ENCODE results near the gene E2F3. TPM values are rescaled to one million over a fixed set of nuclear protein-coding genes. Genes with fewer than 3 reads are reported as not detected.

E2F3 gene
- total and polyA plus RNA-seq, 4 donors, result 4.1 to 13.3 (median 7.7) TPM

DNA sequence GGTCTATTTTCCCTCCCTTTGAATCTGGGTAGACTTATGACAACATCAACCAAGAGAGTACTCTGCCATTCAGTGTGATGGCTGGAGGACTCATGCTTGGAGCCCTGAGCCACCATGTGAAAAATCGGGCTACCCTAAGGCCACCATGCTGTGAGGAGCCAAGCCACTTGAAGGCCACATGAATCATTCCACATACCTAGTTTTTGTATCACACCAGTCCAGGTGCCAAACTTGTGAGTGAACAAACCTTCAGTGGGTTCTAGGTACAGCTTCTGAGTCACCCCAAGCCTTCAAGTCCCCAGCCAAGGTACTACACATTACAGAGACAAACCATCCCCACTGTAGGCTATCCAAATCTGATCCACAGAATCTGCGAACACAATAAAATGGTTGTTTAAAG lies 37.4 kb upstream of the E2F3 start:
- Histone ChIP-seq H3K4me3 (no peak overlapping the region), H3K9me3 (ENCODE audit: control insufficient read depth in 4 of 4, insufficient read depth in 3 of 4, low read length in 3 of 4) (peaks cover 0 to 6% (median 1%) of the 10 kb centered on the region in 4 donors), H3K27ac (ENCODE audit: low read depth in 1 of 2, low read length in 1 of 2) (no peak overlapping the region), H3K9ac (ENCODE audit: insufficient read depth in 1 of 2, low read length in 2 of 2) (no peak overlapping the region), H3K36me3 (ENCODE audit: control insufficient read depth in 4 of 4, insufficient read depth in 4 of 4, low read length in 4 of 4) (no peaks in the 10 kb centered on the region), H3K27me3 (ENCODE audit: control insufficient read depth in 3 of 3, insufficient read depth in 3 of 3, low read length in 2 of 3) (no peaks in the 10 kb centered on the region), H3K4me1 (ENCODE audit: control insufficient read depth in 5 of 5, insufficient read depth in 5 of 5, low read length in 5 of 5) (peaks cover 0 to 2% (median 0%) of the 10 kb centered on the region in 5 donors)
- DNase-seq (no peak), ATAC-seq (ENCODE audit: insufficient read depth, low FRiP score) (no peak)
- TF ChIP-seq, protein P1, sequence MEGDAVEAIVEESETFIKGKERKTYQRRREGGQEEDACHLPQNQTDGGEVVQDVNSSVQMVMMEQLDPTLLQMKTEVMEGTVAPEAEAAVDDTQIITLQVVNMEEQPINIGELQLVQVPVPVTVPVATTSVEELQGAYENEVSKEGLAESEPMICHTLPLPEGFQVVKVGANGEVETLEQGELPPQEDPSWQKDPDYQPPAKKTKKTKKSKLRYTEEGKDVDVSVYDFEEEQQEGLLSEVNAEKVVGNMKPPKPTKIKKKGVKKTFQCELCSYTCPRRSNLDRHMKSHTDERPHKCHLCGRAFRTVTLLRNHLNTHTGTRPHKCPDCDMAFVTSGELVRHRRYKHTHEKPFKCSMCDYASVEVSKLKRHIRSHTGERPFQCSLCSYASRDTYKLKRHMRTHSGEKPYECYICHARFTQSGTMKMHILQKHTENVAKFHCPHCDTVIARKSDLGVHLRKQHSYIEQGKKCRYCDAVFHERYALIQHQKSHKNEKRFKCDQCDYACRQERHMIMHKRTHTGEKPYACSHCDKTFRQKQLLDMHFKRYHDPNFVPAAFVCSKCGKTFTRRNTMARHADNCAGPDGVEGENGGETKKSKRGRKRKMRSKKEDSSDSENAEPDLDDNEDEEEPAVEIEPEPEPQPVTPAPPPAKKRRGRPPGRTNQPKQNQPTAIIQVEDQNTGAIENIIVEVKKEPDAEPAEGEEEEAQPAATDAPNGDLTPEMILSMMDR (IDR thresholded peaks at IDR 0.05; ENCODE audit: control extremely low read depth, extremely low read depth), result no peak
- WGBS, 2 donors, result 94 to 96% methylated on average over 2 of the region's 2 CpGs

DNA sequence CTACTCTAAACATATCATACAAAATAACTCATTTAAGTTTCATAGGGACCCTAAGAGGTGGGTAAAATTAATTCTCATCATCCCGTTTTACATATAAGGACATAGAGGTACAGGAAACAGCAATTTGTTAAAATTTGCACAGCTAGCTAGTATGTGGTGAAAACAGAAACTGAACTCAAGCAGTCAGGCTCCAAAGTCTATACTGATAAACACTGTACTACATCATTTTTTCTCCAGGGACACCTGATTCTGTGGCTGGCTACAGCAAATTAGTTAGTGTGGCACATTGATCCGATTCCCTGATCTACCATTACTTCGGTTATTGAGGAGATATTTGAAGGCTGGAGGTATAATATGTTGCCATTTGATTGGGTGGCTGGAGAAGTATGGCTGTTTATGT lies 36.2 kb upstream of the E2F3 start:
- TF ChIP-seq, protein P1 (IDR thresholded peaks at IDR 0.05; ENCODE audit: control extremely low read depth, extremely low read depth), result no peak

DNA sequence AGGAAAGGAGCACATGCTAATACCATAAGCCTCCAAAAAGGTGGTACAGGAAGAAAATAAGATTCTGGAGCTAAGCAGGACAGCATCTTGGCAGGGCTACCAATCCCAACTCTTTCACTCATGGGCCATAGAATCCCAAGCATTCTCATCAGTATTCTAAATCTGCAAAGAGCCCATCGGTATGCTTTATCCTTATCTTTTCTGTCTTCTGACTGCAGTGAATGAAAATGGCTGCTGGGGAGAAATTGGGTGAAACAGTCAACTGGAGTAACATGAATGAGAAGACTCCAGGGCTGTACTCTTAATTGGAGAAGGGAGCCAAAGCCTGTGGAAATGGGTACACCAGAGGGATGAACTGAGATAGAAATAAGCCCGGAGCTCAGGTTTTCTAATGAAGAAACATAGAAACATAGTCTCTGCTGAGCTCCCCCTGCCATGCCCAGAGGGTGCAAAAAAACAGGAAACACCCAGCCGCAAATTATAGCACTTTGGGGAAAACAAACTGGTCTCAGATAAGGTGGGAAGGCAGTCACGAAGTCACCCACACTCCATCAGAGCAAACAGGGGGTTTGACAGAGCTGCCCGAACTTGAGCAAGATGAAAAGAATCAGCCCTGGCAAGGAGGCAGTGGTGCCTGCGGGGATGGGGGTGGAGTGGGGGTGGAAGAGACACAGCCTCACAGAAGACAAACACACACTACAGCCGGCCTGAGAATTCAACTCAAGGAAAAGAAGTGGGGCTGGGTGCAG lies 35.4 kb upstream of the E2F3 start:
- ATAC-seq (ENCODE audit: insufficient read depth, low FRiP score) (no peak), DNase-seq (no peak)
- Histone ChIP-seq H3K4me3 (no peak overlapping the region), H3K4me1 (ENCODE audit: control insufficient read depth in 5 of 5, insufficient read depth in 5 of 5, low read length in 5 of 5) (peaks cover 0 to 2% (median 0%) of the 10 kb centered on the region in 5 donors), H3K9me3 (ENCODE audit: control insufficient read depth in 4 of 4, insufficient read depth in 3 of 4, low read length in 3 of 4) (no peaks in the 10 kb centered on the region), H3K27me3 (ENCODE audit: control insufficient read depth in 3 of 3, insufficient read depth in 3 of 3, low read length in 2 of 3) (no peaks in the 10 kb centered on the region), H3K9ac (ENCODE audit: insufficient read depth in 1 of 2, low read length in 2 of 2) (no peak overlapping the region), H3K36me3 (ENCODE audit: control insufficient read depth in 4 of 4, insufficient read depth in 4 of 4, low read length in 4 of 4) (no peaks in the 10 kb centered on the region), H3K27ac (ENCODE audit: low read depth in 1 of 2, low read length in 1 of 2) (no peak overlapping the region)
- TF ChIP-seq, protein P1 (IDR thresholded peaks at IDR 0.05; ENCODE audit: control extremely low read depth, extremely low read depth), result no peak
- 9 to 30% methylated on average over 7 of the region's 7 CpGs for WGBS, 2 donors

More for the DNA sequence above, 36.2 kb upstream of the E2F3 start:
- H3K9me3 ChIP-seq (ENCODE audit: control insufficient read depth in 4 of 4, insufficient read depth in 3 of 4, low read length in 3 of 4), result peaks cover 0 to 6% (median 1%) of the 10 kb centered on the region in 4 donors
- H3K27ac ChIP-seq (ENCODE audit: low read depth in 1 of 2, low read length in 1 of 2), result no peak overlapping the region
- no peak overlapping the region for H3K4me3 ChIP-seq
- ATAC-seq (ENCODE audit: insufficient read depth, low FRiP score) (no peak), DNase-seq (no peak)
- H3K9ac ChIP-seq (ENCODE audit: insufficient read depth in 1 of 2, low read length in 2 of 2), result no peak overlapping the region
- H3K27me3 ChIP-seq (ENCODE audit: control insufficient read depth in 3 of 3, insufficient read depth in 3 of 3, low read length in 2 of 3), result no peaks in the 10 kb centered on the region
- no peaks in the 10 kb centered on the region for H3K36me3 ChIP-seq (ENCODE audit: control insufficient read depth in 4 of 4, insufficient read depth in 4 of 4, low read length in 4 of 4)
- WGBS, 2 donors, result 75 to 76% methylated on average over 3 of the region's 3 CpGs
- peaks cover 0 to 2% (median 0%) of the 10 kb centered on the region in 5 donors for H3K4me1 ChIP-seq (ENCODE audit: control insufficient read depth in 5 of 5, insufficient read depth in 5 of 5, low read length in 5 of 5)
